Spleen (tissue), 7 donors: ENCODE measurements around the gene ZFYVE28.

Experiments
- CTCF ChIP-seq, 11 experiments: fragments of 200-600 bp in 7 of 11; fragments of 450-650 bp in 4 of 11; sonication (generic) in 4 of 11; IDR thresholded peaks in 8 of 11; conservative IDR thresholded peaks in 3 of 11; 1 replicate in 7 of 11; 2 replicates in 4 of 11; pipeline versions ENCODE4 v1.4.0 to v1.8.0; 2016 to 2021; ENCODE audit warnings: antibody characterized with exemption in 11 of 11, inconsistent platforms in 4 of 11, mild to moderate bottlenecking in 1 of 11
- POLR2A ChIP-seq, 3 donors: fragments of 450-650 bp; IDR thresholded peaks; one replicate each; pipeline ENCODE4 v1.5.1; 2017; ENCODE audit warnings: antibody characterized with exemption in 3 of 3, mild to moderate bottlenecking in 1 of 3
- donor health status: DM: no; HTN: no; CAD: no; lungs with moderate emphysema.
- donor health status: DM: no; HTN: no; CAD: no.
- donor health status: DM: no; HTN: no; CAD: no.

DNA sequence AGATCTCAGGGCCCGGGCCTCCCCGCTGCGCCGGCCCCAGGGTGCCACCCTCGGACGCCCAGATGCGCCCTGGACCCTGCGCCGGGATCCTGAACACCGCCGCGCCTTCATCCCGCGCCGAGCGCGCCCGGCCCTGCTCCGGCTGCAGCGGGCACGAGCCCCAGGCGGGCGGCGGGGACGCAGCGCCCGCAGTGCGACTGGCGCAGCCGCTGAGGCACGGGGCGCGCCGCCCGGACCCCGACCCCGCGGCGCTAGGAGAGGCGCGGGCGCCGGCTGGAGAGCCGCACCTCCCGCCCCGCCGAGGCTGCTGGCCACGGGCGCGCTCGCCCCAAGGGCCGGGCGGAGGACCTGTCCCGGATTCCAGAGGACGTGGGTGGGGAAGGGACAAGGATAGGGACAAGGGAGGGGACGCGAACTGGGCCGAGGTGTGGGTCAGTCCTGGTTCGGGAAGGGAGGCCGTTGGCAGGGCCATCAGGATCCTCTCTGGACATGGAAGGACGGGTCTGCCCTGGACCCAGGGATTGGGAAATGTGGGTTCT is 1.1 kb downstream of the ZFYVE28 start:
- TF ChIP-seq CTCF (IDR thresholded peaks at IDR 0.05 in 8 of 11, conservative IDR thresholded peaks at IDR 0.05 in 3 of 11): no peak
- TF ChIP-seq POLR2A (IDR thresholded peaks at IDR 0.05): no peak
